ENCODE results near the gene SLC47A1. TPM values are rescaled to one million over a fixed set of nuclear protein-coding genes. Genes with fewer than 3 reads are reported as not detected.

The SLC47A1 gene
- total and polyA plus RNA-seq, 2 of the 8 experiments (the other 6 are each of a cell fraction or from before 2014, with no cell fraction given) = 1.5 to 3.6 TPM

GRCh38 chr17:19534562-19535149, 1.0 kb downstream of the SLC47A1 start (continued):
- TF ChIP-seq CHD1 (IDR thresholded peaks at IDR 0.05; ENCODE audit: low read depth, low read length) = no peak
- no peak for TF ChIP-seq CHD7 (IDR thresholded peaks at IDR 0.05; ENCODE audit: insufficient replicate concordance, low read length)
- no peak for TF ChIP-seq SP1 (IDR thresholded peaks at IDR 0.05; ENCODE audit: low read depth, low read length)
- no peak for TF ChIP-seq NANOG (IDR thresholded peaks at IDR 0.05; ENCODE audit: insufficient read depth, low read depth, low read length, poor library complexity, severe bottlenecking)
- no peak for TF ChIP-seq BCL11A (IDR thresholded peaks at IDR 0.05; ENCODE audit: low read depth in 2 of 2, low read length in 2 of 2)
- no peak for TF ChIP-seq GTF2F1 (IDR thresholded peaks at IDR 0.05; ENCODE audit: borderline replicate concordance, low read depth, low read length)

Data from H1 (cell line).